ENCODE results near the gene ATP8B4. TPM values are rescaled to one million over a fixed set of nuclear protein-coding genes. Genes with fewer than 3 reads are reported as not detected.

Gene ATP8B4
- total and polyA plus RNA-seq, 10 of the 15 experiments (the other 5 are each of a cell fraction or from before 2014, with no cell fraction given): 0.02 to 0.94 (median 0.19) TPM

DNA sequence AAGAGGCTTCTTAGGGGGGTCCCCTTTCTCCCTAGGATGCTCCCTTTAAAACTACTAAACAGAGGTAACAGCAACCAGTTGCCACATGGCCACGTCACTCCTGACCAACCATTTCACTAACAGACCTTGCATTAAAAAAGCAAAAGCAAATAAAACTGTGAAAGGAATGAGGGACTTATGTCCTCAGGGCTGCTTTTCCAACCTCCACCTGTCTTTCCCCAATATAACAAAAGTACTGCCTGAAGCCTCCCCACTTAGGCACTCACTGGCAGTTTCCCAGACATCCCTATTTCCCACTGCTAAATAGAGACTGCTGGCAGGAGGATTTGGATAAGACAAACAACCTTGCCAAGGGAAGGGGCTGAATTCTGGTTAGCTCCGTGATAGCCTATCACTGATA, 130.3 kb downstream of the ATP8B4 start:
- in situ Hi-C loops (cut with MboI): no loop called here
- ChIA-PET RAD21 (ENCODE audit: unreplicated experiment) (no interaction called here), POLR2A (no interaction called here), CTCF (no interaction called here), SMC1A (ENCODE audit: uncharacterized antibody, unreplicated experiment) (interaction anchor here (1.6 kb wide), 1 partner anchor 15 kb away, joined by 6 read pairs; no protein-coding TSS in a partner anchor)
- no peak overlapping the region for H3K9ac ChIP-seq (ENCODE audit: control insufficient read depth, insufficient read depth, low read length)
- H3K27ac ChIP-seq (ENCODE audit: control insufficient read depth, insufficient read depth): no peak overlapping the region
- H3K4me3 ChIP-seq: no peak overlapping the region
- no peaks in the 10 kb centered on the region for H3K36me3 ChIP-seq (ENCODE audit: control insufficient read depth in 2 of 2, insufficient read depth in 2 of 2, low read length in 1 of 2)
- no peaks in the 10 kb centered on the region for H3K4me1 ChIP-seq (ENCODE audit: control insufficient read depth, insufficient read depth, low read length)
- ATAC-seq (no peak), DNase-seq (ENCODE audit: low read depth, low spot score) (no peak), FAIRE-seq (no peak)
- no peak for TF ChIP-seq SREBF1 (IDR thresholded peaks at IDR 0.05; ENCODE audit: low read length)
- no peak for TF ChIP-seq IKZF2 (IDR thresholded peaks at IDR 0.05)
- TF ChIP-seq SP1 (IDR thresholded peaks at IDR 0.05; ENCODE audit: low read depth, low read length): no peak
- no peak for TF ChIP-seq RB1 (IDR thresholded peaks at IDR 0.05; ENCODE audit: borderline replicate concordance)
- TF ChIP-seq, protein P1, sequence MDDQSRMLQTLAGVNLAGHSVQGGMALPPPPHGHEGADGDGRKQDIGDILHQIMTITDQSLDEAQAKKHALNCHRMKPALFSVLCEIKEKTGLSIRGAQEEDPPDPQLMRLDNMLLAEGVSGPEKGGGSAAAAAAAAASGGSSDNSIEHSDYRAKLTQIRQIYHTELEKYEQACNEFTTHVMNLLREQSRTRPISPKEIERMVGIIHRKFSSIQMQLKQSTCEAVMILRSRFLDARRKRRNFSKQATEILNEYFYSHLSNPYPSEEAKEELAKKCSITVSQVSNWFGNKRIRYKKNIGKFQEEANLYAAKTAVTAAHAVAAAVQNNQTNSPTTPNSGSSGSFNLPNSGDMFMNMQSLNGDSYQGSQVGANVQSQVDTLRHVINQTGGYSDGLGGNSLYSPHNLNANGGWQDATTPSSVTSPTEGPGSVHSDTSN (IDR thresholded peaks at IDR 0.05; ENCODE audit: insufficient replicate concordance, low read depth, low read length): no peak
- intact Hi-C loops (cut with micrococcal nuclease; ENCODE audit: unreplicated experiment): no loop called here
- no peaks in the 10 kb centered on the region; a peak in 2 of 4 replicates for H3K27me3 ChIP-seq (replicated peaks in 1 of 2; ENCODE audit: control insufficient read depth in 2 of 2, insufficient read depth in 2 of 2, low read length in 1 of 2)
- no peaks in the 10 kb centered on the region for H3K79me2 ChIP-seq (ENCODE audit: control insufficient read depth, insufficient read depth, low read length)
- no peaks in the 10 kb centered on the region for H4K20me1 ChIP-seq (ENCODE audit: control insufficient read depth, insufficient read depth)
- H3K4me2 ChIP-seq (ENCODE audit: control insufficient read depth, insufficient read depth): no peak overlapping the region
- H3K9me3 ChIP-seq (replicated peaks; ENCODE audit: control insufficient read depth, insufficient read depth, low read length): no peaks in the 10 kb centered on the region
- BruUV-seq (replicated peaks): no TSS peak
- no peak overlapping the region for H2AFZ ChIP-seq (ENCODE audit: control insufficient read depth, low read depth, low read length)
- 26% methylated on average over 2 of the region's 2 CpGs for WGBS (ENCODE audit: insufficient coverage, insufficient replicate concordance, low lambda C conversion rate, missing lambda C conversion rate)

DNA sequence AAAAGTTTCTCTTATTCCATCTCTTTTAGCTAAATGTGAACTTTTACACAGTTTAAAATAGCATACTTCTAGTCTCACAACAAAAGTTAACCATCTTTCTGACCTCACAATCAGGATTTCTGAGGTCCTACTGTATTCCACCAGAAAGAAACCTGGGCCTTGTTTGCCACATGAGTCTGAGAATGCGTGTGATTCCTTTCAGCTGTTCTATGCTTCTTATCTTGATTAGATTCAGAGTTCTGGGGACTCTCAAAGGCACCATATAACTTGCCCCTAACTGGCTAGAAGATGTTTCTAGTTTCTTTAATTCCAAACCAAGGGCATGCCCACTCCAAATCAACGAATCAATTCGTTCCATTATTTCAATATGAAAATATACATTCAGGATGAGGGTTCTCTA, 131.1 kb downstream of the ATP8B4 start:
- Histone ChIP-seq H3K79me2 (ENCODE audit: control insufficient read depth, insufficient read depth, low read length) (no peaks in the 10 kb centered on the region), H3K9me3 (replicated peaks; ENCODE audit: control insufficient read depth, insufficient read depth, low read length) (no peaks in the 10 kb centered on the region), H3K27ac (ENCODE audit: control insufficient read depth, insufficient read depth) (no peak overlapping the region), H4K20me1 (ENCODE audit: control insufficient read depth, insufficient read depth) (no peaks in the 10 kb centered on the region), H3K4me3 (no peak overlapping the region), H3K9ac (ENCODE audit: control insufficient read depth, insufficient read depth, low read length) (no peak overlapping the region), H2AFZ (ENCODE audit: control insufficient read depth, low read depth, low read length) (no peak overlapping the region), H3K27me3 (replicated peaks in 1 of 2; ENCODE audit: control insufficient read depth in 2 of 2, insufficient read depth in 2 of 2, low read length in 1 of 2) (no peaks in the 10 kb centered on the region; a peak in 2 of 4 replicates), H3K4me2 (ENCODE audit: control insufficient read depth, insufficient read depth) (no peak overlapping the region), H3K36me3 (ENCODE audit: control insufficient read depth in 2 of 2, insufficient read depth in 2 of 2, low read length in 1 of 2) (no peaks in the 10 kb centered on the region), H3K4me1 (ENCODE audit: control insufficient read depth, insufficient read depth, low read length) (no peaks in the 10 kb centered on the region)
- SMC1A ChIA-PET (ENCODE audit: uncharacterized antibody, unreplicated experiment): interaction anchor here (1.3 to 1.6 kb wide), 2 partner anchors 9 to 15 kb away, joined by 4 to 6 read pairs; no protein-coding TSS in a partner anchor
- DNase-seq (ENCODE audit: low read depth, low spot score): no peak
- intact Hi-C loops (cut with micrococcal nuclease; ENCODE audit: unreplicated experiment) (no loop called here), in situ Hi-C loops (cut with MboI) (no loop called here)
- BruUV-seq (replicated peaks): no TSS peak
- no peak for ATAC-seq
- RAD21 ChIA-PET (ENCODE audit: unreplicated experiment): interaction anchor here (1.9 kb wide), 1 partner anchor 15 kb away, joined by 5 read pairs; no protein-coding TSS in a partner anchor
- 5% methylated on average over 3 of the region's 3 CpGs for WGBS (ENCODE audit: insufficient coverage, insufficient replicate concordance, low lambda C conversion rate, missing lambda C conversion rate)
- CTCF ChIA-PET: interaction anchor here (1.9 kb wide), 1 partner anchor 13 kb away, joined by 5 read pairs; no protein-coding TSS in a partner anchor
- POLR2A ChIA-PET: interaction anchor here (0.6 kb wide), 1 partner anchor 22 kb away, joined by 3 read pairs; no protein-coding TSS in a partner anchor
- FAIRE-seq: no peak
- TF ChIP-seq RELA (IDR thresholded peaks at IDR 0.05; ENCODE audit: borderline replicate concordance, partially characterized antibody) (no peak), CHD1 (IDR thresholded peaks at IDR 0.05; ENCODE audit: low read depth, low read length) (no peak), ZNF384 (IDR thresholded peaks at IDR 0.05; ENCODE audit: borderline replicate concordance, low read depth, low read length) (no peak)
- TF ChIP-seq, protein P2, sequence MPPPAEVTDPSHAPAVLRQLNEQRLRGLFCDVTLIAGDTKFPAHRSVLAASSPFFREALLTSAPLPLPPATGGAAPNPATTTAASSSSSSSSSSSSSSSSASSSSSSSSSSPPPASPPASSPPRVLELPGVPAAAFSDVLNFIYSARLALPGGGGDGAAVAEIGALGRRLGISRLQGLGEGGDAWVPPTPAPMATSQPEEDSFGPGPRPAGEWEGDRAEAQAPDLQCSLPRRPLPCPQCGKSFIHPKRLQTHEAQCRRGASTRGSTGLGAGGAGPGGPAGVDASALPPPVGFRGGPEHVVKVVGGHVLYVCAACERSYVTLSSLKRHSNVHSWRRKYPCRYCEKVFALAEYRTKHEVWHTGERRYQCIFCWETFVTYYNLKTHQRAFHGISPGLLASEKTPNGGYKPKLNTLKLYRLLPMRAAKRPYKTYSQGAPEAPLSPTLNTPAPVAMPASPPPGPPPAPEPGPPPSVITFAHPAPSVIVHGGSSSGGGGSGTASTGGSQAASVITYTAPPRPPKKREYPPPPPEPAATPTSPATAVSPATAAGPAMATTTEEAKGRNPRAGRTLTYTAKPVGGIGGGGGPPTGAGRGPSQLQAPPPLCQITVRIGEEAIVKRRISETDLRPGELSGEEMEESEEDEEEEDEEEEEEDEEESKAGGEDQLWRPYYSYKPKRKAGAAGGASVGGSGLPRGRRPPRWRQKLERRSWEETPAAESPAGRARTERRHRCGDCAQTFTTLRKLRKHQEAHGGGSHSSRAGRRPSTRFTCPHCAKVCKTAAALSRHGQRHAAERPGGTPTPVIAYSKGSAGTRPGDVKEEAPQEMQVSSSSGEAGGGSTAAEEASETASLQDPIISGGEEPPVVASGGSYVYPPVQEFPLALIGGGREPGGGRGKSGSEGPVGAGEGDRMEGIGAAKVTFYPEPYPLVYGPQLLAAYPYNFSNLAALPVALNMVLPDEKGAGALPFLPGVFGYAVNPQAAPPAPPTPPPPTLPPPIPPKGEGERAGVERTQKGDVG (CRISPR knock-in tag; IDR thresholded peaks at IDR 0.05): no peak
- TF ChIP-seq, protein P3, sequence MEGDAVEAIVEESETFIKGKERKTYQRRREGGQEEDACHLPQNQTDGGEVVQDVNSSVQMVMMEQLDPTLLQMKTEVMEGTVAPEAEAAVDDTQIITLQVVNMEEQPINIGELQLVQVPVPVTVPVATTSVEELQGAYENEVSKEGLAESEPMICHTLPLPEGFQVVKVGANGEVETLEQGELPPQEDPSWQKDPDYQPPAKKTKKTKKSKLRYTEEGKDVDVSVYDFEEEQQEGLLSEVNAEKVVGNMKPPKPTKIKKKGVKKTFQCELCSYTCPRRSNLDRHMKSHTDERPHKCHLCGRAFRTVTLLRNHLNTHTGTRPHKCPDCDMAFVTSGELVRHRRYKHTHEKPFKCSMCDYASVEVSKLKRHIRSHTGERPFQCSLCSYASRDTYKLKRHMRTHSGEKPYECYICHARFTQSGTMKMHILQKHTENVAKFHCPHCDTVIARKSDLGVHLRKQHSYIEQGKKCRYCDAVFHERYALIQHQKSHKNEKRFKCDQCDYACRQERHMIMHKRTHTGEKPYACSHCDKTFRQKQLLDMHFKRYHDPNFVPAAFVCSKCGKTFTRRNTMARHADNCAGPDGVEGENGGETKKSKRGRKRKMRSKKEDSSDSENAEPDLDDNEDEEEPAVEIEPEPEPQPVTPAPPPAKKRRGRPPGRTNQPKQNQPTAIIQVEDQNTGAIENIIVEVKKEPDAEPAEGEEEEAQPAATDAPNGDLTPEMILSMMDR (IDR thresholded peaks at IDR 0.05 in 2 of 3, conservative IDR thresholded peaks at IDR 0.05 in 1 of 3; ENCODE audit: control insufficient read depth in 2 of 3, extremely low read depth in 1 of 3, insufficient read depth in 1 of 3, low read depth in 3 of 3, low read length in 3 of 3): no peak

Data from GM12878 (cell line).